Thyroid gland (tissue), 4 donors: Measurements from ENCODE around the gene RGR. TPM values are rescaled to one million over a fixed set of nuclear protein-coding genes. Genes with fewer than 3 reads are reported as not detected.
A peak's percentile ranks its signal among the peaks of the same experiment; 100 is the strongest.

ENCODE experiments used
- DNase-seq, 2 donors: peaks; one replicate each; pipeline ENCODE4 v3.0.0-alpha.2; 2019
- H3K27ac ChIP-seq, 3 donors: fragments of 200-600 bp; sonication (generic); 1 replicate in 2 of 3; 2 replicates in 1 of 3; pipeline ENCODE4 v1.5.1; 2016 to 2019; ENCODE audit warnings: mild to moderate bottlenecking in 1 of 3, moderate library complexity in 1 of 3
- H3K27me3 ChIP-seq: fragments of 200-600 bp; sonication (generic); one replicate; pipeline ENCODE4 v1.5.1; 2019
- H3K36me3 ChIP-seq, 2 donors: fragments of 200-600 bp; sonication (generic); one replicate each; pipeline ENCODE4 v1.5.1; 2016 to 2019
- H3K4me1 ChIP-seq, 2 donors: fragments of 200-600 bp; sonication (generic); one replicate each; pipeline ENCODE4 v1.5.1; 2017 to 2019
- H3K4me3 ChIP-seq, 3 donors: fragments of 200-600 bp; sonication (generic); replicated peaks in 1 of 3; 1 replicate in 2 of 3; 2 replicates in 1 of 3; pipeline ENCODE4 v1.5.1; 2016; ENCODE audit warnings: mild to moderate bottlenecking in 1 of 3
- H3K9me3 ChIP-seq: fragments of 200-600 bp; sonication (generic); one replicate; pipeline ENCODE4 v1.5.1; 2017
- CTCF ChIP-seq, 6 experiments: fragments of 200-600 bp in 3 of 6; fragments of 450-650 bp in 3 of 6; sonication (generic) in 3 of 6; IDR thresholded peaks; one replicate each; pipeline ENCODE4 v1.5.1; 2016 to 2019; ENCODE audit warnings: antibody characterized with exemption in 6 of 6, mild to moderate bottlenecking in 2 of 6, inconsistent platforms in 1 of 6, moderate library complexity in 1 of 6
- POLR2A ChIP-seq, 2 donors: fragments of 450-650 bp; IDR thresholded peaks; one replicate each; pipeline ENCODE4 v1.6.1; 2017; ENCODE audit warnings: antibody characterized with exemption in 2 of 2, mild to moderate bottlenecking in 2 of 2, moderate library complexity in 1 of 2
- WGBS, 2 donors: methylation state at CpG; one replicate each; pipeline ENCODE4 v1.1.5; 2017; 5-methylcytosine and 5-hydroxymethylcytosine counted together
- intact Hi-C: fragments of 100-400 bp; cut with DNase I; formaldehyde crosslinking; loops from one replicate; pipeline ENCODE4 v1.15.1; 2023
- total RNA-seq, 4 donors: library from RNA; depleted of rRNA; stranded (reverse); fragments of >200 nt; gene quantifications; one replicate each; pipeline ENCODE4 v1.2.3, GENCODE V29; 2016

RGR gene
- total RNA-seq, 4 donors from 2014 or later: 0.11 TPM; not detected in 3

- no peaks in the 10 kb centered on the region for H3K4me1 ChIP-seq
- H3K27me3 ChIP-seq: no peaks in the 10 kb centered on the region
- no peaks in the 10 kb centered on the region for H3K36me3 ChIP-seq
- DNase-seq: no peak
- no peak for TF ChIP-seq POLR2A (IDR thresholded peaks at IDR 0.05)
- TF ChIP-seq CTCF (IDR thresholded peaks at IDR 0.05): no peak
- 74 to 83% methylated on average over 5 of the region's 5 CpGs for WGBS, 2 donors
- no peak overlapping the region for H3K4me3 ChIP-seq
- intact Hi-C loops: no loop called here
- no peak overlapping the region for H3K27ac ChIP-seq
- no peaks in the 10 kb centered on the region for H3K9me3 ChIP-seq
These were observed 32.8 kb upstream of the RGR start for GRCh38 chr10:84212014-84212413.

DNA sequence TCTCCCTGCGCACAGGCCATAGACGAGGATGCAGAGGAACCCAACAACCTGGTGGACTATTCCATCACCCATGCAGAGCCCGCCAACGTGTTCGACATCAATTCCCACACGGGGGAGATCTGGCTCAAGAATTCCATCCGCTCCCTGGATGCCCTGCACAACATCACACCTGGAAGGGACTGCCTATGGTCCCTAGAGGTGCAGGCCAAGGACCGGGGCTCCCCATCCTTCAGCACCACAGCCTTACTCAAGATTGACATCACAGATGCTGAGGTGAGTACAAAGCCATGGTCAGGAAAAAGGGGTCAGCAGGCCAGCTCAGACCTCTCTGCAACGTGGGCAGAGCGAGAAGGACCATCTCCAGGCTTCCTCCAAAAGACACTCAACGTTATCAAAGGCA lies 31.8 kb upstream of the RGR start:
- Histone ChIP-seq H3K36me3 (no peaks in the 10 kb centered on the region), H3K27ac (no peak overlapping the region), H3K27me3 (no peaks in the 10 kb centered on the region), H3K9me3 (no peaks in the 10 kb centered on the region), H3K4me3 (no peak overlapping the region), H3K4me1 (no peaks in the 10 kb centered on the region)
- DNase-seq: no peak
- TF ChIP-seq POLR2A (IDR thresholded peaks at IDR 0.05) (no peak), CTCF (IDR thresholded peaks at IDR 0.05) (no peak)
- 89 to 92% methylated on average over 10 to 11 of the region's 11 CpGs for WGBS, 2 donors
- intact Hi-C loops: no loop called here

GRCh38 chr10:84214046-84214572 lies 30.7 kb upstream of the RGR start:
- Histone ChIP-seq H3K27ac (no peak overlapping the region), H3K4me3 (no peak overlapping the region), H3K27me3 (no peaks in the 10 kb centered on the region), H3K9me3 (no peaks in the 10 kb centered on the region), H3K36me3 (no peaks in the 10 kb centered on the region), H3K4me1 (no peaks in the 10 kb centered on the region)
- DNase-seq: peak in 1 of 2 donors; percentile 14
- intact Hi-C loops: no loop called here
- 62 to 79% methylated on average over 12 to 20 of the region's 25 CpGs for WGBS, 2 donors
- TF ChIP-seq CTCF (IDR thresholded peaks at IDR 0.05): no peak
- no peak for TF ChIP-seq POLR2A (IDR thresholded peaks at IDR 0.05)

GRCh38 chr10:84214612-84215235 lies 30.1 kb upstream of the RGR start:
- 57 to 59% methylated on average over 11 to 12 of the region's 12 CpGs for WGBS, 2 donors
- intact Hi-C loops: no loop called here
- Histone ChIP-seq H3K36me3 (no peaks in the 10 kb centered on the region), H3K4me3 (no peak overlapping the region), H3K9me3 (no peaks in the 10 kb centered on the region), H3K27ac (no peak overlapping the region), H3K27me3 (no peaks in the 10 kb centered on the region), H3K4me1 (no peaks in the 10 kb centered on the region)
- peak in 1 of 2 donors; percentile 10 for DNase-seq
- TF ChIP-seq POLR2A (IDR thresholded peaks at IDR 0.05) (no peak), CTCF (IDR thresholded peaks at IDR 0.05) (peak in 3 of 6 experiments; percentile 13 to 41 (median 32))

DNA sequence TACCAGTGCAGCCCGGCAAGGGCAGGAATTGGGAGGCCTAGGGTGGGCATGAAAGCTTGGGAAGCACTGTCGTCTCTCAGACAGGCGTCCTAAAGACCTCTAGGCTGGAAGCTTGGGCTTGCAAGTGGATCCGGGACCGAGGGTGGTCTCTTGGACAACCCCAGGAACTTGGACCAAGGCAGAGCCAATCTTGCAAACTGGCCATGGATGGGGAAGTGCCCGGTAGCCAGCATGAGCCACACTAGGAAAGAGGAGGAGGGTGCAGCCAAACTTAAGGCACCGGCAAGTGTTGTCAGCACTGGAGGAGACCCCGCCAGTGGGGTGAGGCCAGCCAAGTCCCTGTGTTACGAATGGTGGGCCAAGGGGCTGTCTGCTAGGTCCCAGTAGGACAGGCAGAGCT lies 28.0 kb upstream of the RGR start:
- no peaks in the 10 kb centered on the region for H3K36me3 ChIP-seq
- no peaks in the 10 kb centered on the region for H3K4me1 ChIP-seq
- intact Hi-C loops: no loop called here
- TF ChIP-seq POLR2A (IDR thresholded peaks at IDR 0.05): no peak
- TF ChIP-seq CTCF (IDR thresholded peaks at IDR 0.05): no peak
- WGBS, 2 donors: 76 to 83% methylated on average over 5 to 9 of the region's 9 CpGs
- H3K27me3 ChIP-seq: no peaks in the 10 kb centered on the region
- no peak for DNase-seq
- no peak overlapping the region for H3K27ac ChIP-seq
- no peak overlapping the region for H3K4me3 ChIP-seq
- H3K9me3 ChIP-seq: no peaks in the 10 kb centered on the region
